NCI-H510A (cell line): ENCODE results near the gene ADAMTSL5.

ENCODE experiments used
- DNase-seq: peaks from one replicate; lab custom pipeline; 2025; lab: John Stamatoyannopoulos, UW

ADAMTSL5 gene

DNA sequence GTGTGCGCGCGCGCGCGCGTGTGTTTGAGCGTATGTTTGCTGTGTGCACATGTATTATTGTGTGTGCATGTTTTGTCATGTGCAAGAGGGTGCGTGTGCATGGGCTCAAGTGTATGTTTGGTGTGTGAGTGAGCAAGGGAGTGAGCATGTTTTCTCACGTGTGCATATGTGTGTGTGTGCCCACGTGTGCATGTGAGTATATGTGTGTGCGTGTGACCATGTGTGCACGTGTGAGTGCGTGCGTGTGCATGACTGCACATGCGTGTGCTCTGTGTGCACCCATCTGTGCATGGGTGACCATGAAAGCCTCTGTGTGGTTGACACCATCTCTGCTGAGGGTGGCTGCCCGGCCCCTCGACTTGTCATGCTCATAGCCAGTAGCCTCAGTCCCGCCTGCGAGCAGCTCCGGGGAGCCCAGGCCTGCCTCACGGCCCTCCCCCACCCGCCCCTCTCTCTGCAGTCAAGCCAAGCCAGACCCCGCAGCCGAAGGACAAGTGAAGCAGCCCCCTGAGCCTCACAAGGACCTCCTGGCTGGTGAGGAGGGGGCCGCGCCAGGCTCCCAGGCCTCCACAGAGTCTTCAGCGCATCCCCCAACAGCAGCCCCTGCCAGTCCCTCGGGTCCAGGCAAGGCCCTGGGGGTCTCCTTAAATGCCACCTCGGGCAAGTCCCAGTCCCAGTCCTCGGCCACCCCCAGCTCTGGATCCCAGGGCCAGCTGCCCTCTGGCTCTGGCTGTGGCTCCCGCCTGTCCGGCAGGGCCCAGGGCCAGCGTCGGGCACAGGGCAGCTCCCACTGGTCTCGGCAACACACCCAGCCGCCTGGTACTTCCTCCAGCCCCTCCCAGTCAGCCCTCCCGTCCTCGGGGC is 15.9 kb downstream of the ADAMTSL5 start:
- DNase-seq = no peak

DNA sequence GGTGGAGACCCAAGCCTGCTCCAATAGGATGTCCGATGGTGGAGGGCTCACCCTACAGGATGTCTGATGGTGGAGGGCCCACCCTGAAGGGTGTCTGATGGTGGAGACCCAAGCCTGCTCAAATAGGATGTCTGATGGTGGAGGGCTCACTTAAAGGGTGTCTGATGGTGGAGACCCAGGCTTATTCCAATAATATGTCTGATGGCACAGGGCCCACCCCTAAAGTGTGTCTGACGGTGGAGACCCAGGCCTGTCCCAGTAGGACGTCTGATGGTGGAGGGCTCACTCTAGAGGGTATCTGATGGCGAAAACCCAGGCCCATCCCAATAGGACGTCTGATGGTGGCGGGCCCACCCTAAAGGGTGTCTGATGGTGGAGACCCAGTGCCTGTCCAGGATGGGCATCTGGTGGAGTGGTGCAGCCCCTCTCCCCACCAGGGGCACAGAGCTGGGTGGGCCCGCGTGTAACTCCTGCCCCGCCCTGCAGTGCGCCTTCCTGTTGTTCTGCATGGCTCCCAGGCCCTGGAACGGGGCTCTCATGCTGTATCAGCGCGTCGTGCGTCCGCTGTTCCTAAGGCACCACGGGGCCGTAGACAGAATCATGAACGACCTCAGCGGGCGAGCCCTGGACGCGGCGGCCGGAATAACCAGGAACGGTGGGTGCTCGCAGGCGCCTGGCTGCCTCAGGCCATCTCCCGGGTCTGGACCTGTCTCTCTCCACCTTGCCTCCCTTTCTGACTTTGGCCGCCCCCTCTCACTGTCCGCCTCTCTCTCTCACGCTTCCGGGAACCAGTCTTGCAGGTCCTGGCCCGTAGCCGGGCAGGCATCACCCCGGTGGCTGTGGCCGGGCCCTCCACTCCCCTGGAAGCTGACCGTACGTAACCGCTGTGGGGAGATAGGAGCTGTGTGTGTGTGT is 16.8 kb downstream of the ADAMTSL5 start:
- DNase-seq = no peak

GRCh38 chr19:1495051-1495798 is 17.6 kb downstream of the ADAMTSL5 start:
- no peak for DNase-seq

DNA sequence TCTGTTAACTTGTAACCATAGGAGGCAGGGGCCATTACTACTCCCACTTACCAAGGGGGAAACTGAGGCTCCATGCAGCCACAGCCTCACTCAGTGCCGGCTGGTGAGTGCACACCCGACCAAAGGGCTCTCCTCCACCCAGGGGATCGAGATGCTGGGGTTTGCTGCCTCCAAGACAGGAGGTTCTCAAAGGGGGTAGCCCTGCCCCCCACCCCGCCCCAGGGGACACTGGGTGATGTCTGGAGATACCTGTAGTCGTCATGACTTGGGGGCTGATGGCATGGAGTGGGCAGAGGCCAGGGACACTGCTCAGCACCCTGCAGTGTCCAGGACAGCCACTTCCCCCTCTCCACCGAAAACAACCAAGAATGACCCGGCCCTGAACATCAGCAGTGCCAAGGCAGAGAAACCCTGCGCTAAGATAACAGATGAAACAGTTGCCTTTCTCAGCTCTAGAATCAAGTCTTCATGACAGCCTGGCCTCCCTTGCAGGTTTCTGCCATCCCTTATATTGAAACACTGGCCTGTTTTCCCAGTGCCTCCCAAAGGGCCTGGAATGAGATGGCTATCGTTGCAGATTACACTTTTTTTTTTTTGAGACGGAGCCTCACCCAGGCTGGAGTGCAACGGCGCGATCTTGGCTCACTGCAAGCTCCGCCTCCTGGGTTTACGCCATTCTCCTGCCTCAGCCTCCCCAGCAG is 18.6 kb downstream of the ADAMTSL5 start:
- DNase-seq = no peak

- DNase-seq = no peak
Measured at GRCh38 chr19:1492474-1493006, 20.3 kb downstream of the ADAMTSL5 start.

DNA sequence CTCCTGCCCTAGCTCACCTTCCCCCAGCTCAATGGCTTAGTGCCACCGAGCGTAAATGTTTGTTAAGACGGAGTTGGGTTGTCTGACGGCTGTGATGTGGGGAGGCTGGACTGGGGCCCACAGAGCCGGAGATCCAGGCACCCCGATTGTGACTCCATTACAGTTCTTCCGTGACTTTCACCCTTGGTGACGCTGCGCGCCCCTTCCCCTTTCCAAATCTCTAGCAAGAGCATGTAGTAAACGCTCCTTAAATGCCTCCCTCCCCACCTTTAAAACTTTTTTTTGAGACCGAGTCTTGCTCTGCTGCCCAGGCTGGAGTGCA is 21.0 kb downstream of the ADAMTSL5 start:
- DNase-seq = no peak

GRCh38 chr19:1491114-1491848 is 21.5 kb downstream of the ADAMTSL5 start, which contains the start of gene REEP6:
Gene REEP6 (plus strand): TSS chr19:1491181. CDS start chr19:1491270, 89 bp downstream.
- DNase-seq = no peak

DNA sequence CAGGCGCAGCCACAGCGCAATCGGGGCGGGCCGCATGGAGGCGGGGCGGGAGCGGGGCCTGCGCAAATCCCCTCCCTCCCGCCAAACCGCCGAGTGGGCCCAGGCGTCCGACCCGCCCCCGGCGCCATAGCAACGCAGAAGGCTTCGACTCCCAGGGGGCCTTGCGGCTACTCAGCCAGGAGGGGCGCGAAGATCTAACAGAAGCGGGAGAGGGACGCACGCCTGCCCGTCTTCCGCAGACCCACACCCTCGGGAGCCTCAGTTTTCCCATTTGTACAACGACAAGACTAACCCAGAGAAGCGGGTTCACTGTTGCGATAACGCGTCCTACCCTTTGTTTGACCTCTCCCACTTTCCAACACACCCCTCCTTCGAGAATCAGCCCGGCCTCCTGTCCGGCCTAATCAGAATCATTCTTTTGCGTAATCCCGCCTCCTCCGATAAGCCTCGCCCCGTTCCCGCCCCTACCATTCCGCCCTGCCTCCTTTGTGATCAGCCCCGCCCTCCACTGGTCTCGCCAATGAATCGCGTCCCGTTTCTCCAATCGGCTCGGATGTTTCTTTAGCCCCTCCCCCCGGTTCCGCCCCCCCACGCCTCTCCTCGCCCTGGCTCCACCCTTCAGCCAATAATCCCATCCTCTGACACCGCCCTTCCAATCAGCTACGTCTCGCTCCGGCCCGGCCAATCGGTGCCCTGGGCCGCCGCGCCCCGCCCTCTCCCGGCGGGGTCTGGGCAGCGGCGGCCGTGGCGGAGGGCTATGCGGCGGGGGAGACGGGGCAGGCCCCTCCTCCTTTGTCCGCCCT is 22.3 kb downstream of the ADAMTSL5 start, which contains the start of gene PCSK4:
PCSK4 (minus strand) TSS at position 40 of the 803 bp plus-strand sequence; CDS start at position 36, 4 bp downstream.
- DNase-seq = peak; percentile 84

GRCh38 chr19:1489463-1490310 is 23.1 kb downstream of the ADAMTSL5 start:
- no peak for DNase-seq

- DNase-seq = no peak
Measured at GRCh38 chr19:1488282-1488601, 24.6 kb downstream of the ADAMTSL5 start.

DNA sequence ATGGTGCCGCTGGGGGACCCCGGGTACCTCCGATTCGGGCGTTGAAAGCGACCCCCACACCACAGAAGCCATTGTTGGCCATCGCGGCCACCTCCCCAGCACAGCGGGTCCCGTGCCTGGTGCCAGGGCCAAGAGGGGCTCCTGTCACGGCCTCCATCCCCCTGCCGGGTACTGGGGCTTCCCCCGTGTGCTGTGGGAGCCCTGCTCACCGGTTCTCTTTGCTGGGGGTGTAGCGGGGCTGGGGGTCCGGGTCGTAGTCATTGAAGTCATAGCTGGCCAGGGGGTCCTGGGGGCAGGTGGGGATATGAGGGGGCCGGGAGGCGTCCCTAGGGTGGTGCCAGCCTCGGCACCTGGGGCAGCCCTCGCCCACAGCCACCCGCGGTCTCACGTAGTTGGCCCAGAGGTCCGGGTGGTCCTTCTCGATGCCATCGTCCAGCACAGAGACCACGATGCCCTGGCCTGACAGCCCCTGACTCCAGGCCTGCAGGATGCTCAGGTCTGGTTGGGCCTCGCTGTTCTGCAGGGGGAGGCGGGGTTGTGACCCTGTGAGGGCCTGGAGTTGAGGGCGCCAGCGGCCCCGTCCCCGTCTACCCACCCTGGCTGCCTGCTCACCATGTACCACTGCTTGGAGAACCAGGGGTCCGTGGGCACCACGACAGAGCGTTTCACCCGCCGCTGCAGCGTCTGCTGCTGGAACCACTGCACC is 25.1 kb downstream of the ADAMTSL5 start:
- DNase-seq = no peak

DNA sequence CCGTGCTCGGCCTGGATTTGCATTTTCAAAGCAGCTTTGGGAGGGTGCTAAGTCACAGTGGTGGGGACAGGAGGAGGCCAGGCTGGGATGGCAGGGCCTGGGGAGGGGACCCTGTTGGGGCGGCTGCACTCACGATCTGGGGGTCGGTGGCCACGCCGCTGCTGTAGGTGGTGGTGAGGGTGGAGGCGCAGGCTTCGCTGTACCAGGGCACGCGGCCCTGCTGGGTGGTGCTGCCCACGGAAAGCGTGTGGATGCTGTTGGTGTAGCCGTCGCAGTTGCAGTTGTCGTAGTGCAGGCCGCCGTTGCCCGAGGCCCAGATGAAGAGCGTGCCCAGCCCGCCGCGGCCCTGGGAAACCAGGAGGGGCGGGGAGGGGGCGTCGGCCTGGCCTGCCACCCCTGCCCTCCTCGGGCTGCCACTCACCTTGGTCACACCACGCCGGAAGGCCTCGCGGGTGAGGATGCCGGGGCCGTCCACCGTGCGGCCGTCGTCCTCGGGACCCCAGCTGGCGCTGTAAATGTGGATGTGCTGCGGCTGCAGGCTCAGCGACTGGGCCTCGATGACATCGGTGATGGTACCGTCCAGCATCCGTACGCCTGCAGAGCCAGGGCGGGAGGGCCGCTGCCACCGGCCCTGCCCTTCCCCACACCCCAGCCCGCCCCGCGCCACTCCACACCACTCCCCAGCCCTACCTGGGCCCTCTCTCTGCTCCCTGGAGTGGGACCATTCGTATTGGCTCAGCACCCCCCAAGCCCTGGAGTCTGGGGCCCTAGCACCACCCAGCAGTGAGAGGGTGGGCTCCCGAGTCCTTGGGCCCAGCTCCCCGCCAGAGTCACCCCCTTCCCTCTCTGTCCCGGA is 25.9 kb downstream of the ADAMTSL5 start:
- no peak for DNase-seq

DNA sequence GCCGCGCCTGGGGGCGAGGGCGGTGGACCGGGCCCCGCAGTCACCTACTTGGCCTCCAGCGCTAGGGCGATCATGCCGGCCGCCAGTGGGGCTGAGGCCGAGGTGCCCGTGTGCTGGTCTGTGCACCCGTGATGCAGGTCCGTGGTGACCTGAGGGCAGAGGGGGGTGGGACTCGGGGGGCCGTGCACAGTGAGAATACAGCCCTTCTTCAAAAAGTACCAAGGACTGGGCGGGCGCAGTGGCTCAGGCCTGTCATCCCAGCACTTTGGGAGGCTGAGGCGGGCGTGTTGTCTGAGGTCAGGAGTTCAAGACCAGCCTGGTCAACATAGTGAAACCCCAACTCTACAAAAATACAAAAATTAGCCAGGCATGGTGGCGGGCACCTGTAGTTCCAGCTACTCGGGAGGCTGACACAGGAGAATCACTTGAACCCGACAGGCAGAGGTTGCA is 28.8 kb downstream of the ADAMTSL5 start:
- no peak for DNase-seq

- no peak for DNase-seq
Measured at GRCh38 chr19:1483131-1483978, 29.5 kb downstream of the ADAMTSL5 start.

DNA sequence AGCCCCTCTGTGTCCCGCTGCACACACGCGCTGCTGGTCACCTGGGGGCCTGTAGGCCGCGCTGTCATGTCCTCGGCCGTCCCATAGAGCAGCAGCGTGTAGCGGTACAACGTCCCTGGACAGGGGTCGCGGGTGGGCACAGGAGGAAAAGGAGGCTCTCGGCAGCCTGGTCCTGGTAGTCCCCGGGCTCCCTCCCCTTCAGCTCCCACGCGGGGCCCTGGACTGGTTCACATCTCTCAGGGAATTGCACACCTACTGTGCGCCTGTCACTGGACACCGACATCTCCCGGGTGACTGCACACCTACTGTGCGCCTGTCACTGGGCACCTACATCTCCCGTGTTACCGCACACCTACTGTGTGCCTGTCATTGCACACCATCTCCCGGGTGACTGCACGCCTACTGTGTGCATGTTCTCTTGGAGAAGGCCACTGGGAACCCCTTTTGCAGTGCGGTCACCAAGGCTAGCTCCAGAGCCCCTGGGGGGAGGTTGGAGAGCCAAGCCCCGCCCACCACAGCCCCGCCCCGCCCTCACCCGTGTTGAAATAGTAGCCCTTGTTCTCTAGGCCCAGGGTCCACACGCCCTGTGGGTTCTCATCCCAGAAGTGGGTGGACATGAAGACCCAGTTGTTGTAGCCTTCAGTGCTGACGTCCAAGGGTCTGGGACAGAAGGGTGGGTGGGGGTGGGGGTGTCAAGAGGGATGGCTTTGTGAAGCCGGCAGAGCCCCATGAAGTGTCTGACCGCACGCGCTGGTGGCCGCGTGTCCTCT is 30.3 kb downstream of the ADAMTSL5 start:
- DNase-seq = no peak
